ENCODE results near the gene PLSCR1. TPM values are rescaled to one million over a fixed set of nuclear protein-coding genes. Genes with fewer than 3 reads are reported as not detected.

PLSCR1 gene
- 71.3 and 107 TPM in 2 replicates for polyA plus RNA-seq (2014; cell fraction: cytosol; rRNA removed)
- 42.5 and 80.3 TPM in 2 replicates for polyA plus RNA-seq (2014; cell fraction: nucleus; rRNA removed)

- DNase-seq (ENCODE audit: low spot score), result peak; percentile 91
These were observed at the start of gene PLSCR1 for GRCh38 chr3:146544002-146544928. PLSCR1 (minus strand) TSS chr3:146544607; CDS start chr3:146536552, 8,055 bp downstream.

- peak; percentile 54 for DNase-seq (ENCODE audit: low spot score)
These were observed 49.4 kb upstream of the PLSCR1 start for GRCh38 chr3:146593776-146594175.

DNA sequence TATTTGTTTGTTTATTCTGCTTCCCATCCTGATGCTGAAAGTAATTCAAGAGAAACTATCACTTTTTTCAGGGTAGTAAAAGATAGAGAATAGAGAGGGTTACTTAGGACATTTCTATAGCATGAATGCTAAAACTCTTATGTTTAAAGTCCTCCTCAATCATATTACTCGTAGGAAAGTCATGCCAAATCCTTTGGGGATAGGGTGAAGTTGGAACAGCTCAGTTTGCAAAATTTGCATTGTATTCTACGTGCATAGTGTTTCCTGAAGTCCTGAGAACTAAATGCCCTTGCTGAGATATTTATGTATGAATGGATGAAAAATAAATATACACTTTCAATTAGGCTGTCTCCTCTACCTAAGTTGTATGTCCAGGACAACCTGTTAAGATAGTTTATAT lies 46.1 kb upstream of the PLSCR1 start:
- no peak for DNase-seq (ENCODE audit: low spot score)

DNA sequence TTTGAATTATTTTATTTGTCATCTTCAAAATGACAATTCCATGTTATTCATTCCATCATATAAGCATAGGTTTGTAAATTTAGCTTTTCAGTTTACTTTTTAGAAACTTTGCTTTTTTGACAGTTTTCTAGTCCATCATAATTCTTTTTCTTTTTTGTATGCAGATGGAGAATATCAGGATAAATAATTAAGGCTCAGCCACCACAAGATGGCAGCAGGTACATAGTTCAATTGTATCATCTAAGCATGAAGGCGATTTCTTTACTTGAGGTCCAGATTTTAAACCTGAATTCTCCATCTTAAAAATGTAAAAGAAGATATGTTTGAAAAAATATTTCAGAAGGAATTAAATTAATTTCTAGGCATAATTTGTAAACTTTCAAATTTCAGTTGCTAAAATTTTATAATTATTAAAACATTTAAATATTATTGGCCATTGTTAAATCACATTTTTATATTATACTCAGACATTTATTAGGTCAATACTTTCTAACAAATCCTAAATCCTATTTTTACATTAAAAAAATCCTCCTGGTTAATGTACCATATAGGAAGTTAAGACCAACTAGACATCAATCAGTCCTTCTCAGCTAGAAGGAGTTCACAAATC lies 45.6 kb upstream of the PLSCR1 start:
- DNase-seq (ENCODE audit: low spot score), result peak; percentile 55

- no peak for DNase-seq (ENCODE audit: low spot score)
These were observed 40.7 kb upstream of the PLSCR1 start for GRCh38 chr3:146585156-146585555.

DNA sequence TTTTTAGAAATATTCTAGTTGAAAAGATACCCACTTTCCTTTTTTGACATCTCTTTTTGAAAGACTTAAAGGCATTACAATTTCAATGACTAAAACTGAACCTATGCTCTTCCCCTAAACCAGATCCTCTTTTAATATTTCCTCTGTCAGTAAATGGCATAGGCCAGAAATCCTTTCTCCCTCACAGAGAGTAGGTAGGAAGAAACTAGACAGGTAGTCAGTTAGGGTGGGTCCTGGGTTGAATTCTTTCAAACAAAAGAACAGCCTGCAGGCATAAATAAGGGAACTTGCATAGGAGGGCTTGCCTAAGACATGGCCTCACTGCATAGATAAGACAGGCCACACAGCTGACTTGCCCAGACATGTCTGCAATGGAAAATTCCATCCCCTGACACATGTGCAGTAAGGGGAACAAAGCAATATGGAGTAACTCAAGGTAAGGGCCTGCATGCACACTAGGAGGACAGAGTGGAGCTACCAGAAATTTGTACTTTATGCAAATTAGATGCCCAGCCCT lies 37.6 kb upstream of the PLSCR1 start:
- DNase-seq (ENCODE audit: low spot score), result no peak

GRCh38 chr3:146581080-146581601 lies 36.7 kb upstream of the PLSCR1 start:
- no peak for DNase-seq (ENCODE audit: low spot score)

DNA sequence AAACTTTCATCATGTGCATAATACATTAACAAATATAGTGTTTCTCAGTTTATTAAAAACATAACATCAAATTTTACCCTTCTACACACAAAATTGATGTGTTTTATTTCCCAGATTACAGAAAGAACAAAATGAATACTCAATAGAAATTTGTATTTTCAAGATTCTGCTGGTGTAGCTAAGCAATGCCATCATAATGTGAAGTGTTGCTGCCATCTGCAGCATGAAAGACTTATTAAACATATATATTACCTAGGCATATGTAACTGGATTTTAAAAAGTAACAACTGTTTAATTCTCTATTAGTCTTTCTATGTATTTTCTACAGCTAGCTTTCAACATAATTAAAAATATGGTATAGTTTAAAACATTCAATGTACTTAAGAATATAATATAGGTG lies 33.3 kb upstream of the PLSCR1 start:
- peak; percentile 45 for DNase-seq (ENCODE audit: low spot score)

DNA sequence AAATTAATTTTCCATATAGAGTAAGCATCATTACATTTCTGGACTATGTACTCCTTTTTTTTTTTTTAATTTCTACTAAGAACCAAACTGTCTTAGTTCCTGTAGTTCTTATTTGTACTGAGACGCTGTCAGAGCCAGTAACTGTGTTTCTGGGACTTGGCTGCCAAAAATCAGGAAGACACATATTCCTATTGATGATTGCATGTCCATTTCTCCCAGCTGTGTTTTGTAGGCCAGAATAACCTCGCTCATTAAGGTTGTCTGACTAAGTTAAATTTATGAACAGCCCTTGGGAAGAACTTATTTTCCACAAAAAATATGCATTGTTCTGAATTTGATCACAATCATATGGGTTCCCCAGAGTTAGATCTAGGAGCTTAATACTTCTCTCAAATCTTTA lies 31.2 kb upstream of the PLSCR1 start:
- no peak for DNase-seq (ENCODE audit: low spot score)

- no peak for DNase-seq (ENCODE audit: low spot score)
These were observed 29.8 kb upstream of the PLSCR1 start for GRCh38 chr3:146574173-146574572.

GRCh38 chr3:146569314-146569713 lies 24.9 kb upstream of the PLSCR1 start:
- DNase-seq (ENCODE audit: low spot score), result no peak

GRCh38 chr3:146566138-146566537 lies 21.7 kb upstream of the PLSCR1 start:
- DNase-seq (ENCODE audit: low spot score), result no peak

DNA sequence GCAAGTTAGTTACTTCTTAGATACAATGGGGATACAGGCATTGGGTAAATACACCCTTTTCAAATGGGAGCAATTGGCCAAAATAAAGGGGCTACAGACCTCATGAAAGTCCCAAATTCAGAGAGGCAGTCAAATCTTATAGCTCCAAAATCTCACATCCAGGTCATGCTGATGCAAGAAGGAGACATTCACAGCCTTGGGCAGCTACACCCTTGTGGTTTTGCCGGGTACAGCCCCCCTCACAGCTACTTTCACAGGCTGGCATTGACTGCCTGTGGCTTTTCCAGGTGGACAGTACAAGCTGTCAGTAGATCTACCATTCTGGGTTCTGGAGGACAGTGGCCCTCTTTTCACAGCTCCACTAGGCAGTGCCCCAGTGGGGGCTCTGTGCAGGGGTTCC lies 17.5 kb upstream of the PLSCR1 start:
- no peak for DNase-seq (ENCODE audit: low spot score)

DNA sequence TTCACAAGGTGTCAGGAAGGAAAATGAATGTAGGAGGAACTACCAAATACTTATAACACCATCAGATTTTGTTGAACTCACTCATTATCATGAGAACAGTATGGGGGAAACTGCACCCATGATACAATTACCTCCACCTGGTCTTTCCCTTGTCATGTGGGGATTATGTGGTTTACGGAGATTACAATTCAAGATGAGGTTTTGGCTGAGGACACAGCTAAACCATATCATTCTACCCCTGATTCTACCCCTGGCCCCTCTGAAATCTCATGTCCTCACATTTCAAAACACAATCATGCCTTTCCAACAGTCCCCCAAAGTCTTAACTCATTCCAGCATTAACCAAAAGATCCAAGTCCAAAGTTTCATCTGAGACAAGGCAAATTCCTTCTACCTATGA lies 17.1 kb upstream of the PLSCR1 start:
- DNase-seq (ENCODE audit: low spot score), result no peak

DNA sequence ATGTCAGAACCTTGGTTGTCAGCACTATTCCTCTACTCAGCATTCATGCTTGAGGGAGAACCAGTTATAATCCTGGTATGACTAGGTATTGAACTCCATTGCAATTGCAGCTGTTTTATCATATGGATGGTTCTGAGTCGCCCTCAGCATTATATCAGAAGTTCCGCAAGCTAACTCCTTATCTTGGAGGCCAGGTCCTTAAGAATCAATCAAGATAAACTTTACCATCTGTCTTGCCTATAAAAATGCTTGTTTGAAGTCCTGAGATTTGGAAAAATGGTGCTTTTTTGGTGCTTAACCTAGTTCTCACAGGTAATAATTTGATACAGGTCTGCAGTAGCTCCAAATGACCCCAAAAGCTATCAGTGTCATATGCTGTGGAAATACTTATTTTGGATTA lies 16.3 kb upstream of the PLSCR1 start:
- no peak for DNase-seq (ENCODE audit: low spot score)

GRCh38 chr3:146559388-146559787 lies 15.0 kb upstream of the PLSCR1 start:
- no peak for DNase-seq (ENCODE audit: low spot score)

DNA sequence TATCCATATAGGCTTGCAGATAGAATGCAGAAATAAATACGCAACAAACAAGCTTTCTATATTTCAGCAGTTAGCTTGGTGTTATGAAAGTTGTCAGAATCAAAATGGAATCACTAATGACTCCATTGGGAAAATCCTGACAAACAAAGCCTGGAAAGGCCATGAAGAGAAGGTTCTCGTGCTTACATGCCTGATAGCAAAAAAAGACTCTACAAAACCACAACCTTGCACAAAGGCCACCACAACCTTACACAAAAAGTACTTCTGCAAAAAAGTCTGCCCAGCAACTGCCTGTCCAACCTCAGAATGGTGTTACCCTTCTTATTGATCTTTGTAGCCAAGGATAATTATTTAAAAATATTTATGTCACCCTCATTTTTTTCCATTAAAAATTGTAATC lies 14.4 kb upstream of the PLSCR1 start:
- no peak for DNase-seq (ENCODE audit: low spot score)

DNA sequence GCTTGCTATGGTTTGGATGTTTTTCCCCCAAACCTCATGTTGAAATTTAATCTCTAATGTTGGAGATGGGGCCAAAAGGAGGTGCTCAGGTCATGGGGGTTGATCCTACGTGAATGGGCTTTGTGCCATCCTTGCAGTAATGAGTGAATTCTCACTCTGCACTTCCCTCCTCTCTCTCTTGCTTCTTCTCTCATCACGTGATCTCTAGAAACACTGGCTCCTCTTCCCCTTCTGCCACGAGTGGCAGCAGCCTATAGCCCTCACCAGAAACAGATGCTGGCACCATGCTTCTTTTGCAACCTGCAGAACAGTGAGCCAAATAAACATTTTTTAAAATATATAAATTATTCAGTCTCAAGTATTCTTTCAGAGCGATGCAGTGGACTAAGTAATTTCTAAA lies 13.3 kb upstream of the PLSCR1 start:
- DNase-seq (ENCODE audit: low spot score), result no peak

DNA sequence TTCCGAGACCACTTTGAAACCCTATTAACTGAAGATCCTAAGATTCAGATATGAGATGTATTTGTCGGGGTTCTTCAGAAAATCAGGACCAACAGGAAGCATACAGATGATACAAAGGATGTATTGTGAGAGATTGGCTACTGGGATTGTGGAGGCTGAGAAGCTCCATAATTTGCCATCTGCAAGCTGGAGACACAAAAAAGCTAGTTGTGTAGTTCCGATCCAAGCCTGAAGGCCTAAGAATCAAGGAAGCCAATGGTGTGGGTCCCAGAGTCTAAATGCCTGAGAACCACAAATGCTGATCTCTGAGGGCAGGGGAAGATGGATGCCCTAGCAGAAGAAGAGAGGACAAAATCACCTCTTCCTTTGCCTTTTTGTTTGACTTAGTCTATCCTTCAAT lies 10.9 kb upstream of the PLSCR1 start:
- no peak for DNase-seq (ENCODE audit: low spot score)

DNA sequence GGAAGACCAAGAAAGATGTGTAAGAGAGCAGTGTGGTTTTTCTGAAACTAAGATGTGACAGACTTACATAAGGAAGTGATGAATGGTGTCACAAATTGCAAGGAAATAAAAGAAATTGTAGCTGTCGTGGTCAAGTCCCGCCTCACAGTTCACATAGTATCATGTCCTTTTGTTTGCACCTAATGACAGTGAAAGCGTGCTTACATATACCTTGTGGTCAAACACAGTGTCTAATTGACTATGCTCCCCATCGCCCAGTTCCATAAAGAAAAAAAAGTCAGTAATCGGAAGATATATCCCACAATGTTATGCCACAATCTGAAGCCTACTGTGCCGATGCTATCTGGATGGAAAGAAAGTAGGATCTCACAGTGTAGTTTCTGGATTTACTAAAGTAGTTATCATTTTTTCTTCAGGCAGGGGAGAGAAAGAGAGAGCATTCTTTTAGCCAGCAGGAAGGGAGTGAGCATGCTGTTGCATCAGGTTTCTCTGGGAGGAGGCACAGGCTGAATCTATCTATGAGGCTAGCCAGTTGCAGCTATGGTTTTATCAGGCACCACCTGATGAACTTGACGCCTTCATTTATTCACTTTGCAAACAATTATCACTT lies 9.8 kb upstream of the PLSCR1 start:
- no peak for DNase-seq (ENCODE audit: low spot score)

DNA sequence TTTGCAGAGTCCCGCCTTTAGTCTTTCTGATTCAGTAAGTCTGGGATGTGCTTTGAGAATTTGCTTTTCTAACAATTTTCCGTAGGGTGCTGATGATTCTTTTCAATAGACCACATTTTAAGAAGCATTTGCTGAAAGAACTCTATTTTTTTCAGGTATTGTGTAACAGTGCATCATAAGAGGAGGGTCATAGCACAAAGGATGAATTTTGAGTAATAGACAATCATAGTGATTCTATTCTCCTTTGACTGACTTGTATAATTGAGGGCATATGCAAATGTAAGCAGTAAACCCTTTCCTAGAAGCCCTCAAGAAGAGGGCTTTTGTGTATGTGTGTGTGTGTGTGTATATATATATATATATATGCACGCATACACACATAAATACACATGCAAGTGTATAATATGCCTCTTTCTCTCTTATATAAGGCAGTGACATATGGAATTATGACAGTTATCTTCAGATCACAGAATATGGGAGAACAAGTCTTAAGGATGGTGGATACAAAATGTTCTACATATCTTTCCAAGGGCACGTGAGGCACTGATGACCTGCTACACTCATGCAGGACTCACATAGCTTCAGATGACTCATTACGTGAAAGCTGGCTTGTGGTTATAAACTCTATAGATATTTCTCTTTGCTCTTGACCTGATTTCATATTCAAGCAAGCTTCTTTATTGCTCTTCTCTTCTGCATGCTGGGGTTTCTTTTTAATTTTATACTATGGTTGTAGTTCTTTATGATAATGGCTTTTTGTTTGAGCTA lies 6.5 kb upstream of the PLSCR1 start:
- no peak for DNase-seq (ENCODE audit: low spot score)

Data from SK-N-DZ (cell line).